B cell (primary cell): ENCODE data around the gene RNF114. TPM values are rescaled to one million over a fixed set of nuclear protein-coding genes. Genes with fewer than 3 reads are reported as not detected.

Experiments
- ATAC-seq: fragments of 200-7000 bp; cut with Tn5 transposase; one replicate; pipeline ENCODE4 v1.10.0; 2021; ENCODE audit warnings: low read depth, mild to moderate bottlenecking, moderate number of reproducible peaks, moderate library complexity
- CTCF ChIA-PET: fragments of 350-600 bp; sonication (Branson Sonifier 250); formaldehyde crosslinking; loops from one replicate; lab custom pipeline; 2021; ENCODE audit warnings: antibody characterized with exemption, inconsistent platforms; lab: Charles Lee
- POLR2A ChIA-PET: fragments of 350-600 bp; sonication (Branson Sonifier 250); formaldehyde crosslinking; loops from one replicate; lab custom pipeline; 2021; ENCODE audit warnings: antibody characterized with exemption; lab: Charles Lee
- DNase-seq: peaks from one replicate; pipeline ENCODE4 v3.0.0; 2013
- H2AFZ ChIP-seq: 2 replicates; pipeline ENCODE4 v1.6.1; 2012; ENCODE audit warnings: mild to moderate bottlenecking, low read depth, low read length; ENCODE audit not compliant: insufficient read depth, poor library complexity, severe bottlenecking
- H3K27ac ChIP-seq, 2 donors: 1 replicate in 1 of 2; 2 replicates in 1 of 2; pipeline ENCODE4 v1.5.1; 2012 to 2013; ENCODE audit warnings: low read length in 2 of 2, mild to moderate bottlenecking in 2 of 2, moderate library complexity in 1 of 2
- H3K27me3 ChIP-seq, 4 experiments: fragments of 200-600 bp in 1 of 4; sonication (generic) in 1 of 4; replicated peaks in 1 of 4; 1 replicate in 2 of 4; 2 replicates in 2 of 4; pipeline versions ENCODE4 v1.6.1 to v1.7.0; 2013 to 2016; ENCODE audit warnings: low read length in 3 of 4, mild to moderate bottlenecking in 2 of 4, mixed read lengths in 1 of 4, moderate library complexity in 1 of 4; ENCODE audit not compliant: insufficient read depth in 4 of 4, control insufficient read depth in 3 of 4; ENCODE audit errors: control extremely low read depth in 1 of 4
- H3K36me3 ChIP-seq, 2 experiments: replicated peaks in 1 of 2; 1 replicate in 1 of 2; 2 replicates in 1 of 2; pipeline versions ENCODE4 v1.6.1 to v1.7.1; 2013; ENCODE audit warnings: low read length in 1 of 2; ENCODE audit not compliant: insufficient read depth in 2 of 2, control insufficient read depth in 1 of 2; ENCODE audit errors: control extremely low read depth in 1 of 2, extremely low read depth in 1 of 2
- H3K4me1 ChIP-seq, 2 donors: fragments of 200-600 bp in 1 of 2; sonication (generic) in 1 of 2; 1 replicate in 1 of 2; 2 replicates in 1 of 2; pipeline versions ENCODE4 v1.5.1 to v1.6.1; 2013 to 2017; ENCODE audit warnings: low read length in 2 of 2; ENCODE audit not compliant: control insufficient read depth in 2 of 2, insufficient read depth in 2 of 2
- H3K4me2 ChIP-seq: replicated peaks from 2 replicates; pipeline ENCODE3; 2012; ENCODE audit warnings: mild to moderate bottlenecking, low read depth, low read length; ENCODE audit not compliant: poor library complexity, severe bottlenecking
- H3K4me3 ChIP-seq, 5 experiments: fragments of 200-600 bp in 1 of 5; sonication (generic) in 1 of 5; 1 replicate in 3 of 5; 2 replicates in 2 of 5; pipeline versions ENCODE4 v1.5.1 to v1.7.0; 2011 to 2016; ENCODE audit warnings: low read length in 4 of 5, mild to moderate bottlenecking in 4 of 5, low read depth in 2 of 5, control low read depth in 1 of 5, moderate library complexity in 1 of 5; ENCODE audit not compliant: insufficient read depth in 1 of 5; ENCODE audit errors: control extremely low read depth in 1 of 5, extremely low read depth in 1 of 5
- H3K79me2 ChIP-seq: fragments of 200-600 bp; sonication (generic); one replicate; pipeline ENCODE4 v1.6.0; 2016; ENCODE audit warnings: low read length; ENCODE audit not compliant: control insufficient read depth, insufficient read depth
- H3K9ac ChIP-seq: fragments of 200-600 bp; sonication (generic); 2 replicates; pipeline ENCODE4 v1.6.1; 2017; ENCODE audit warnings: mild to moderate bottlenecking, low read length, moderate library complexity
- H3K9me3 ChIP-seq, 3 donors: one replicate each; pipeline versions ENCODE4 v1.6.1 to v1.7.1; 2013; ENCODE audit warnings: low read length in 2 of 3; ENCODE audit not compliant: control insufficient read depth in 2 of 3, insufficient read depth in 1 of 3; ENCODE audit errors: control extremely low read depth in 1 of 3
- H4K20me1 ChIP-seq: 2 replicates; pipeline ENCODE4 v1.6.0; 2012; ENCODE audit warnings: mild to moderate bottlenecking, low read length; ENCODE audit not compliant: insufficient read depth, control insufficient read depth, poor library complexity, severe bottlenecking
- H3K27ac Mint-ChIP-seq: one replicate; pipeline ENCODE4 v1.8.0; 2021; ENCODE audit warnings: mixed read lengths
- H3K27me3 Mint-ChIP-seq: one replicate; pipeline ENCODE4 v1.8.0; 2021; ENCODE audit warnings: mixed read lengths
- H3K4me1 Mint-ChIP-seq: one replicate; pipeline ENCODE4 v1.8.0; 2021; ENCODE audit warnings: mixed read lengths
- H3K4me3 Mint-ChIP-seq: one replicate; pipeline ENCODE4 v1.8.0; 2021; ENCODE audit warnings: mixed read lengths
- H3K9me3 Mint-ChIP-seq: one replicate; pipeline ENCODE4 v1.8.0; 2022; ENCODE audit warnings: mixed read lengths; ENCODE audit not compliant: insufficient read depth
- CTCF ChIP-seq: fragments of 200-600 bp; IDR thresholded peaks from one replicate; pipeline ENCODE4 v1.8.0; 2022; ENCODE audit warnings: antibody characterized with exemption, mild to moderate bottlenecking
- EZH2 ChIP-seq: IDR thresholded peaks from 2 replicates; pipeline ENCODE4 v1.6.1; 2012; ENCODE audit warnings: borderline replicate concordance, low read depth, mild to moderate bottlenecking, moderate library complexity, low read length; ENCODE audit not compliant: insufficient read depth, poor library complexity, severe bottlenecking
- WGBS: methylation state at CpG from one replicate; pipeline ENCODE4 v1.1.5; 2013; ENCODE audit warnings: missing lambda C conversion rate; ENCODE audit not compliant: insufficient coverage; 5-methylcytosine and 5-hydroxymethylcytosine counted together
- intact Hi-C: fragments of 100-400 bp; cut with micrococcal nuclease; formaldehyde crosslinking; loops from one replicate; pipeline ENCODE4 v1.10.0; 2022
- polyA plus RNA-seq: library from polyadenylated mRNA; depleted of rRNA; stranded (reverse); fragments of >200 nt; gene quantifications from 2 replicates; pipeline ENCODE4 v1.2.3, GENCODE V29; 2012
- total RNA-seq, 2 donors: library from RNA; stranded (reverse); fragments of 120-200 nt in 1 of 2; gene quantifications; 1 replicate in 1 of 2; 2 replicates in 1 of 2; pipeline versions ENCODE4 v1.2.3 to v1.2.4, GENCODE V29; 2013 to 2022

RNF114 gene
- total and polyA plus RNA-seq, 2 donors (not counting 1 experiment from before 2014, with no cell fraction given) = 81.7 to 117 TPM

GRCh38 chr20:49982346-49983122 lies 46.3 kb downstream of the RNF114 start, which contains the start of gene SNAI1:
Gene SNAI1 (plus strand): TSS chr20:49982980. CDS start chr20:49983060, 80 bp downstream.
- TF ChIP-seq EZH2 (no peak), CTCF (peak; percentile 68)
- DNase-seq (peak; percentile 92), ATAC-seq (peak; percentile 91)
- CTCF ChIA-PET = interaction anchor here (0.6 to 13.5 kb wide), 10 partner anchors 16 to 212 kb away, joined by 3 to 531 read pairs (median 4); no protein-coding TSS in a partner anchor
- H3K9me3 ChIP-seq = peaks cover 0 to 3% (median 0%) of the 10 kb centered on the region in 3 donors
- peaks cover 18 to 26% of the 10 kb centered on the region in 2 donors for H3K4me1 ChIP-seq
- under 1% methylated on average over 76 of the region's 90 CpGs for WGBS
- H3K4me1 Mint-ChIP-seq = peaks cover 24% of the 10 kb centered on the region
- no peaks in the 10 kb centered on the region for H3K9me3 Mint-ChIP-seq
- H3K27me3 ChIP-seq = peaks cover 0 to 2% (median 0%) of the 10 kb centered on the region in 4 experiments
- H3K4me3 Mint-ChIP-seq = peak within 1 kb of the TSS; percentile 81
- POLR2A ChIA-PET = interaction anchor here (0.7 to 1.3 kb wide), 2 partner anchors 86 to 89 kb away, joined by 3 to 5 read pairs; no protein-coding TSS in a partner anchor
- peak within 1 kb of the TSS; percentile 96 for H3K4me2 ChIP-seq
- intact Hi-C loops = loop anchor here (1.0 kb wide), 2 partner anchors 17 to 103 kb away; no protein-coding TSS in a partner anchor
- peak within 1 kb of the TSS; percentile 80 for H3K27ac Mint-ChIP-seq
- H3K4me3 ChIP-seq = peak within 1 kb of the TSS in 4 of 5 experiments; percentile 27 to 67 (median 54)
- no peaks in the 10 kb centered on the region for H3K79me2 ChIP-seq
- H2AFZ ChIP-seq = peak within 1 kb of the TSS; percentile 78
- no peaks in the 10 kb centered on the region for H3K27me3 Mint-ChIP-seq
- H3K36me3 ChIP-seq = no peaks in the 10 kb centered on the region
- peak within 1 kb of the TSS; percentile 67 for H3K9ac ChIP-seq
- peak within 1 kb of the TSS; percentile 25 to 45 for H3K27ac ChIP-seq
- H4K20me1 ChIP-seq = no peaks in the 10 kb centered on the region
